ENCODE results near the gene CLEC11A. TPM values are rescaled to one million over a fixed set of nuclear protein-coding genes. Genes with fewer than 3 reads are reported as not detected.
A peak's percentile ranks its signal among the peaks of the same experiment; 100 is the strongest.

Gene CLEC11A
- total and polyA plus RNA-seq, 9 of the 15 experiments (the other 6 are each of a cell fraction or from before 2014, with no cell fraction given), result 0.39 to 43.9 (median 3.4) TPM

- TF ChIP-seq CHD7 (IDR thresholded peaks at IDR 0.05; ENCODE audit: low read depth, low read length), result no peak
- no peak for TF ChIP-seq CAMTA2 (CRISPR knock-in tag; conservative IDR thresholded peaks at IDR 0.05)
- TF ChIP-seq FOXP1 (CRISPR knock-in tag; IDR thresholded peaks at IDR 0.05), result no peak
- no peak for TF ChIP-seq YY1 (IDR thresholded peaks at IDR 0.05; ENCODE audit: borderline replicate concordance in 1 of 3, control insufficient read depth in 1 of 3, extremely low read depth in 1 of 3, insufficient read depth in 3 of 3, insufficient read length in 1 of 3, insufficient replicate concordance in 2 of 3, low read depth in 1 of 3, low read length in 2 of 3)
- no peak for TF ChIP-seq MBD2 (IDR thresholded peaks at IDR 0.05; ENCODE audit: borderline replicate concordance, low read depth)
- TF ChIP-seq CBFB (CRISPR knock-in tag; IDR thresholded peaks at IDR 0.05), result no peak
- TF ChIP-seq ZNF444 (CRISPR knock-in tag; IDR thresholded peaks at IDR 0.05), result no peak
- TF ChIP-seq CREBBP (IDR thresholded peaks at IDR 0.05; ENCODE audit: low read depth, low read length), result no peak
- no peak for TF ChIP-seq SUPT5H (IDR thresholded peaks at IDR 0.05)
- no peak for TF ChIP-seq MYC (IDR thresholded peaks at IDR 0.05; ENCODE audit: low read depth, low read length)
- TF ChIP-seq MYC (CRISPR knock-in tag; IDR thresholded peaks at IDR 0.05; ENCODE audit: borderline replicate concordance, low read depth), result no peak
- TF ChIP-seq NFATC3 (IDR thresholded peaks at IDR 0.05), result no peak
- TF ChIP-seq CTCFL (IDR thresholded peaks at IDR 0.05; ENCODE audit: borderline replicate concordance, insufficient read depth, low read depth, low read length, poor library complexity, severe bottlenecking), result no peak
- peak; percentile 76 for TF ChIP-seq ZNF263 (CRISPR knock-in tag; IDR thresholded peaks at IDR 0.05; ENCODE audit: borderline replicate concordance)
Observed at GRCh38 chr19:50723735-50724521, 764 bp downstream of the CLEC11A start (continued).
